Neural cell (in vitro differentiated cells): Measurements from ENCODE around the gene NRP2. TPM values are rescaled to one million over a fixed set of nuclear protein-coding genes. Genes with fewer than 3 reads are reported as not detected.

Experiments
- H2AFZ ChIP-seq: fragments of 200-600, 300-800 bp; sonication (generic), shearing (Covaris generic); 2 replicates; pipeline ENCODE4 v1.6.0; 2014; ENCODE audit warnings: low read depth, mild to moderate bottlenecking, antibody characterized with exemption, low read length, moderate library complexity
- H3F3A ChIP-seq: fragments of 200-600 bp; shearing (Covaris generic); 2 replicates; pipeline ENCODE4 v1.6.1; 2016; ENCODE audit warnings: mild to moderate bottlenecking, moderate library complexity, mixed read lengths, antibody characterized with exemption, low read length; ENCODE audit not compliant: insufficient read depth, poor library complexity, severe bottlenecking
- H3K27ac ChIP-seq: fragments of 200-600, 300-800 bp; sonication (generic), shearing (Covaris generic); 2 replicates; pipeline ENCODE4 v1.5.1; 2014; ENCODE audit warnings: mild to moderate bottlenecking, low read length, moderate library complexity
- H3K27me3 ChIP-seq: fragments of 300-800, 200-600 bp; sonication (generic), shearing (Covaris generic); 2 replicates; pipeline ENCODE4 v1.6.0; 2014; ENCODE audit warnings: mild to moderate bottlenecking, low read depth, low read length, moderate library complexity; ENCODE audit not compliant: insufficient read depth
- H3K36me3 ChIP-seq: fragments of 300-800, 200-600 bp; sonication (generic), shearing (Covaris generic); 2 replicates; pipeline ENCODE4 v1.5.1; 2014; ENCODE audit warnings: mild to moderate bottlenecking, antibody characterized with exemption, low read length, moderate library complexity; ENCODE audit not compliant: insufficient read depth
- H3K4me2 ChIP-seq: fragments of 300-800, 200-600 bp; sonication (generic), shearing (Covaris generic); 2 replicates; pipeline ENCODE4 v1.6.0; 2014; ENCODE audit warnings: mild to moderate bottlenecking, low read length
- H3K4me3 ChIP-seq: fragments of 300-800, 200-600 bp; sonication (generic), shearing (Covaris generic); 2 replicates; pipeline ENCODE4 v1.5.1; 2014; ENCODE audit warnings: mild to moderate bottlenecking, low read length, moderate library complexity
- H3K79me2 ChIP-seq: fragments of 200-600 bp; shearing (Covaris generic); replicated peaks from 2 replicates; pipeline ENCODE4 v1.6.0; 2014; ENCODE audit warnings: mild to moderate bottlenecking, low read length, moderate library complexity; ENCODE audit not compliant: insufficient read depth
- H3K9ac ChIP-seq: fragments of 300-800, 200-600 bp; sonication (generic), shearing (Covaris generic); 2 replicates; pipeline ENCODE4 v1.6.1; 2016; ENCODE audit warnings: mild to moderate bottlenecking, low read length, mixed read lengths
- H3K9me2 ChIP-seq: fragments of 200-600 bp; shearing (Covaris generic); 2 replicates; pipeline ENCODE4 v1.6.1; 2016; ENCODE audit warnings: mild to moderate bottlenecking, low read length, mixed read lengths; ENCODE audit not compliant: insufficient read depth
- H3K9me3 ChIP-seq: fragments of 200-600, 300-800 bp; sonication (generic), shearing (Covaris generic); 2 replicates; pipeline ENCODE4 v1.6.1; 2016; ENCODE audit warnings: mild to moderate bottlenecking, mixed run types, low read length, moderate library complexity, mixed read lengths
- H4K20me1 ChIP-seq: fragments of 200-600 bp; shearing (Covaris generic); 2 replicates; pipeline ENCODE4 v1.6.1; 2016; ENCODE audit warnings: mild to moderate bottlenecking, mixed run types; ENCODE audit not compliant: insufficient read depth
- EP300 ChIP-seq: fragments of 450-650 bp; conservative IDR thresholded peaks from 2 replicates; pipeline ENCODE4 v1.6.1; 2014; ENCODE audit warnings: antibody characterized with exemption, mild to moderate bottlenecking, moderate library complexity; ENCODE audit not compliant: poor library complexity, severe bottlenecking
- EZH2 ChIP-seq: fragments of 200-600, 300-800 bp; shearing (Covaris generic), sonication (generic); IDR thresholded peaks from 2 replicates; pipeline ENCODE4 v1.6.1; 2014; ENCODE audit warnings: antibody characterized with exemption, low read length, borderline replicate concordance, mild to moderate bottlenecking; ENCODE audit not compliant: insufficient read depth, poor library complexity, severe bottlenecking
- MXI1 ChIP-seq: fragments of 450-650 bp; conservative IDR thresholded peaks from 2 replicates; pipeline ENCODE4 v1.6.1; 2014; ENCODE audit warnings: antibody characterized with exemption, mild to moderate bottlenecking; ENCODE audit not compliant: poor library complexity, severe bottlenecking
- POLR2AphosphoS5 ChIP-seq: IDR thresholded peaks from 2 replicates; pipeline ENCODE4 v1.6.1; 2012
- RAD21 ChIP-seq: fragments of 450-650 bp; conservative IDR thresholded peaks from 2 replicates; pipeline ENCODE4 v1.6.1; 2014; ENCODE audit warnings: antibody characterized with exemption, mild to moderate bottlenecking, moderate library complexity
- REST ChIP-seq: IDR thresholded peaks from 2 replicates; pipeline ENCODE4 v1.6.1; 2012; ENCODE audit warnings: borderline replicate concordance
- SMC3 ChIP-seq: fragments of 450-650 bp; conservative IDR thresholded peaks from 2 replicates; pipeline ENCODE4 v1.6.1; 2014; ENCODE audit warnings: antibody characterized with exemption, mild to moderate bottlenecking, moderate library complexity; ENCODE audit not compliant: poor library complexity
- TAF1 ChIP-seq: IDR thresholded peaks from 2 replicates; pipeline ENCODE4 v1.6.1; 2012; ENCODE audit warnings: low read depth
- polyA plus RNA-seq: library from polyadenylated mRNA; depleted of rRNA; stranded (reverse); fragments of >200 nt; gene quantifications from 2 replicates; pipeline ENCODE4 v1.2.3, GENCODE V29; 2014
- TF ChIP-seq, protein P1 (sequence below): fragments of 450-650 bp; IDR thresholded peaks from 2 replicates; pipeline ENCODE4 v1.5.1; 2014; ENCODE audit warnings: antibody characterized with exemption, mild to moderate bottlenecking, moderate library complexity; ENCODE audit not compliant: poor library complexity, severe bottlenecking

Gene NRP2
- polyA plus RNA-seq, 1 donor from 2014 or later: 30.2 TPM

- no peak overlapping the region for H3K9ac ChIP-seq
- H3F3A ChIP-seq: no peaks in the 10 kb centered on the region
- no peaks in the 10 kb centered on the region for H3K36me3 ChIP-seq
- H3K27me3 ChIP-seq: no peaks in the 10 kb centered on the region
- no peak for TF ChIP-seq SMC3
- TF ChIP-seq REST: no peak
- TF ChIP-seq, protein P1, sequence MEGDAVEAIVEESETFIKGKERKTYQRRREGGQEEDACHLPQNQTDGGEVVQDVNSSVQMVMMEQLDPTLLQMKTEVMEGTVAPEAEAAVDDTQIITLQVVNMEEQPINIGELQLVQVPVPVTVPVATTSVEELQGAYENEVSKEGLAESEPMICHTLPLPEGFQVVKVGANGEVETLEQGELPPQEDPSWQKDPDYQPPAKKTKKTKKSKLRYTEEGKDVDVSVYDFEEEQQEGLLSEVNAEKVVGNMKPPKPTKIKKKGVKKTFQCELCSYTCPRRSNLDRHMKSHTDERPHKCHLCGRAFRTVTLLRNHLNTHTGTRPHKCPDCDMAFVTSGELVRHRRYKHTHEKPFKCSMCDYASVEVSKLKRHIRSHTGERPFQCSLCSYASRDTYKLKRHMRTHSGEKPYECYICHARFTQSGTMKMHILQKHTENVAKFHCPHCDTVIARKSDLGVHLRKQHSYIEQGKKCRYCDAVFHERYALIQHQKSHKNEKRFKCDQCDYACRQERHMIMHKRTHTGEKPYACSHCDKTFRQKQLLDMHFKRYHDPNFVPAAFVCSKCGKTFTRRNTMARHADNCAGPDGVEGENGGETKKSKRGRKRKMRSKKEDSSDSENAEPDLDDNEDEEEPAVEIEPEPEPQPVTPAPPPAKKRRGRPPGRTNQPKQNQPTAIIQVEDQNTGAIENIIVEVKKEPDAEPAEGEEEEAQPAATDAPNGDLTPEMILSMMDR: no peak
- TF ChIP-seq MXI1: no peak
- no peak for TF ChIP-seq POLR2AphosphoS5
- TF ChIP-seq EZH2: no peak
- TF ChIP-seq EP300: no peak
- TF ChIP-seq TAF1: no peak
- TF ChIP-seq RAD21: no peak
- H3K27ac ChIP-seq: no peak overlapping the region
- H3K9me3 ChIP-seq: no peaks in the 10 kb centered on the region
- H3K9me2 ChIP-seq: no peaks in the 10 kb centered on the region
- H2AFZ ChIP-seq: no peak overlapping the region
- no peaks in the 10 kb centered on the region for H4K20me1 ChIP-seq
- no peak overlapping the region for H3K4me2 ChIP-seq
- no peaks in the 10 kb centered on the region for H3K79me2 ChIP-seq
- no peak overlapping the region for H3K4me3 ChIP-seq
These were observed 125.5 kb downstream of the NRP2 start for GRCh38 chr2:205807758-205808157.

GRCh38 chr2:205808486-205809121 is 126.3 kb downstream of the NRP2 start:
- Histone ChIP-seq H3K27ac (no peak overlapping the region), H3K9me3 (no peaks in the 10 kb centered on the region), H3K27me3 (no peaks in the 10 kb centered on the region), H3K4me3 (no peak overlapping the region), H2AFZ (no peak overlapping the region), H3F3A (no peaks in the 10 kb centered on the region), H3K4me2 (no peak overlapping the region), H3K79me2 (no peaks in the 10 kb centered on the region), H3K9ac (no peak overlapping the region), H4K20me1 (no peaks in the 10 kb centered on the region), H3K9me2 (no peaks in the 10 kb centered on the region), H3K36me3 (no peaks in the 10 kb centered on the region)
- TF ChIP-seq, protein P1: no peak
- no peak for TF ChIP-seq TAF1
- TF ChIP-seq SMC3: no peak
- TF ChIP-seq POLR2AphosphoS5: no peak
- no peak for TF ChIP-seq EP300
- no peak for TF ChIP-seq RAD21
- no peak for TF ChIP-seq MXI1
- TF ChIP-seq EZH2: no peak
- no peak for TF ChIP-seq REST
